Measurements from ENCODE around the gene FSTL5.

- TF ChIP-seq, protein P1, sequence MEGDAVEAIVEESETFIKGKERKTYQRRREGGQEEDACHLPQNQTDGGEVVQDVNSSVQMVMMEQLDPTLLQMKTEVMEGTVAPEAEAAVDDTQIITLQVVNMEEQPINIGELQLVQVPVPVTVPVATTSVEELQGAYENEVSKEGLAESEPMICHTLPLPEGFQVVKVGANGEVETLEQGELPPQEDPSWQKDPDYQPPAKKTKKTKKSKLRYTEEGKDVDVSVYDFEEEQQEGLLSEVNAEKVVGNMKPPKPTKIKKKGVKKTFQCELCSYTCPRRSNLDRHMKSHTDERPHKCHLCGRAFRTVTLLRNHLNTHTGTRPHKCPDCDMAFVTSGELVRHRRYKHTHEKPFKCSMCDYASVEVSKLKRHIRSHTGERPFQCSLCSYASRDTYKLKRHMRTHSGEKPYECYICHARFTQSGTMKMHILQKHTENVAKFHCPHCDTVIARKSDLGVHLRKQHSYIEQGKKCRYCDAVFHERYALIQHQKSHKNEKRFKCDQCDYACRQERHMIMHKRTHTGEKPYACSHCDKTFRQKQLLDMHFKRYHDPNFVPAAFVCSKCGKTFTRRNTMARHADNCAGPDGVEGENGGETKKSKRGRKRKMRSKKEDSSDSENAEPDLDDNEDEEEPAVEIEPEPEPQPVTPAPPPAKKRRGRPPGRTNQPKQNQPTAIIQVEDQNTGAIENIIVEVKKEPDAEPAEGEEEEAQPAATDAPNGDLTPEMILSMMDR (conservative IDR thresholded peaks at IDR 0.05 in 1 of 2, IDR thresholded peaks at IDR 0.05 in 1 of 2; ENCODE audit: extremely low read depth in 1 of 2, insufficient read depth in 1 of 2, low read depth in 1 of 2, low read length in 2 of 2) = peak in 1 of 2 donors; percentile 7
- no peak for TF ChIP-seq EZH2 (IDR thresholded peaks at IDR 0.05; ENCODE audit: borderline replicate concordance, low read length)
Measured at GRCh38 chr4:161704653-161705052, 459.1 kb downstream of the FSTL5 start.

Measured in mammary epithelial cell (primary cell).